Activated CD8-positive, alpha-beta memory T cell treated with anti-CD3 and anti-CD28 coated beads for 4 hours (primary cell): ENCODE results near the gene COX4I2.

Experiments used
- DNase-seq, 2 donors: peaks; one replicate each; pipeline ENCODE4 v3.0.0-alpha.2; 2020; ENCODE audit warnings: low read depth in 2 of 2

Gene COX4I2

GRCh38 chr20:31676609-31676989 is 38.9 kb downstream of the COX4I2 start:
- no peak for DNase-seq

- no peak for DNase-seq
Observed at GRCh38 chr20:31677553-31678260, 40.0 kb downstream of the COX4I2 start.

GRCh38 chr20:31678389-31679356 is 41.0 kb downstream of the COX4I2 start:
- DNase-seq: no peak

- DNase-seq: no peak
Observed at GRCh38 chr20:31679357-31680285, 41.9 kb downstream of the COX4I2 start.

- DNase-seq: no peak
Observed at GRCh38 chr20:31680286-31681127, 42.8 kb downstream of the COX4I2 start.

GRCh38 chr20:31681128-31681727 is 43.5 kb downstream of the COX4I2 start:
- DNase-seq: no peak

GRCh38 chr20:31681769-31682168 is 44.1 kb downstream of the COX4I2 start:
- no peak for DNase-seq

- no peak for DNase-seq
Observed at GRCh38 chr20:31682352-31682751, 44.6 kb downstream of the COX4I2 start.

GRCh38 chr20:31682927-31683326 is 45.2 kb downstream of the COX4I2 start:
- DNase-seq: no peak

- DNase-seq: no peak
Observed at GRCh38 chr20:31684153-31685015, 46.7 kb downstream of the COX4I2 start.

- DNase-seq: no peak
Observed at GRCh38 chr20:31685853-31686643, 48.3 kb downstream of the COX4I2 start.

- DNase-seq: no peak
Observed at GRCh38 chr20:31687777-31688176, 50.1 kb downstream of the COX4I2 start.

GRCh38 chr20:31689141-31689540 is 51.4 kb downstream of the COX4I2 start:
- DNase-seq: no peak

- no peak for DNase-seq
Observed at GRCh38 chr20:31690124-31690666, 52.5 kb downstream of the COX4I2 start.

- no peak for DNase-seq
Observed at GRCh38 chr20:31691646-31692275, 54.0 kb downstream of the COX4I2 start.

GRCh38 chr20:31693402-31693801 is 55.7 kb downstream of the COX4I2 start:
- DNase-seq: no peak

- no peak for DNase-seq
Observed at GRCh38 chr20:31693987-31694661, 56.4 kb downstream of the COX4I2 start.
